Breast epithelium (tissue), 3 donors: Measurements from ENCODE around the gene ATAT1.

Experiments used
- CTCF ChIP-seq, 3 donors: fragments of 450-650 bp; IDR thresholded peaks; one replicate each; pipeline ENCODE4 v1.5.1; 2016 to 2017; ENCODE audit warnings: antibody characterized with exemption in 3 of 3, mild to moderate bottlenecking in 3 of 3, moderate library complexity in 3 of 3
- POLR2A ChIP-seq: fragments of 450-650 bp; IDR thresholded peaks from one replicate; pipeline ENCODE4 v1.6.1; 2016; ENCODE audit warnings: antibody characterized with exemption, mild to moderate bottlenecking, moderate library complexity
- POLR2AphosphoS5 ChIP-seq, 3 donors: sonication (generic); formaldehyde crosslinking; IDR thresholded peaks; one replicate each; pipeline ENCODE4 v1.6.1; 2017; ENCODE audit warnings: antibody characterized with exemption in 3 of 3

- TF ChIP-seq CTCF (IDR thresholded peaks at IDR 0.05) (no peak), POLR2A (no peak), POLR2AphosphoS5 (IDR thresholded peaks at IDR 0.05) (no peak)
Measured at GRCh38 chr6:30679765-30680535, 53.3 kb downstream of the ATAT1 start.
